A673 (cell line): ENCODE data around the gene CARD9. TPM values are rescaled to one million over a fixed set of nuclear protein-coding genes. Genes with fewer than 3 reads are reported as not detected.

Source experiments
- BruUV-seq: library from RNA; stranded (reverse); fragments of 400-500 nt; replicated peaks from 2 replicates; lab custom pipeline; 2021; lab: Mats Ljungman, UMichigan
- CTCF ChIA-PET: fragments of 300-600 bp; sonication (Branson Sonifier 250); formaldehyde crosslinking; loops from one replicate; lab custom pipeline; 2022; ENCODE audit warnings: antibody characterized with exemption; lab: Charles Lee
- POLR2A ChIA-PET: fragments of 300-600 bp; sonication (Branson Sonifier 250); formaldehyde crosslinking; loops from one replicate; lab custom pipeline; 2022; ENCODE audit warnings: antibody characterized with exemption; ENCODE audit not compliant: low non-redundant PET; lab: Charles Lee
- DNase-seq: peaks from one replicate; pipeline ENCODE4 v3.0.0-alpha.2; 2015; ENCODE audit warnings: low spot score
- H3K27ac ChIP-seq: fragments of 200-600 bp; sonication (generic); 2 replicates; pipeline ENCODE4 v1.5.1; 2016; ENCODE audit warnings: mixed run types, low read depth, mild to moderate bottlenecking, mixed read lengths, antibody characterized with exemption, low read length; ENCODE audit not compliant: poor library complexity, severe bottlenecking
- H3K27me3 ChIP-seq: fragments of 200-600 bp; sonication (generic); replicated peaks from 2 replicates; pipeline ENCODE4 v1.6.1; 2017; ENCODE audit warnings: mixed run types, low read depth, mild to moderate bottlenecking, mixed read lengths, antibody characterized with exemption, low read length; ENCODE audit not compliant: insufficient read depth, poor library complexity
- H3K36me3 ChIP-seq: fragments of 200-600 bp; sonication (generic); 2 replicates; pipeline ENCODE4 v1.6.1; 2016; ENCODE audit warnings: mixed run types, mild to moderate bottlenecking, mixed read lengths, antibody characterized with exemption, low read length; ENCODE audit not compliant: insufficient read depth, poor library complexity, severe bottlenecking
- H3K4me1 ChIP-seq: fragments of 200-600 bp; sonication (generic); 2 replicates; pipeline ENCODE4 v1.6.1; 2017; ENCODE audit warnings: mixed run types, mild to moderate bottlenecking, mixed read lengths, antibody characterized with exemption, low read length; ENCODE audit not compliant: insufficient read depth, poor library complexity, severe bottlenecking
- H3K4me3 ChIP-seq: fragments of 200-600 bp; sonication (generic); 2 replicates; pipeline ENCODE4 v1.5.1; 2016; ENCODE audit warnings: low read depth, mixed run types, mild to moderate bottlenecking, mixed read lengths, low read length; ENCODE audit not compliant: poor library complexity, severe bottlenecking
- H3K9me3 ChIP-seq: fragments of 200-600 bp; sonication (generic); 2 replicates; pipeline ENCODE4 v1.6.1; 2016; ENCODE audit warnings: mixed run types, low read depth, mild to moderate bottlenecking, mixed read lengths, antibody characterized with exemption, low read length; ENCODE audit not compliant: poor library complexity, severe bottlenecking
- EZH2 ChIP-seq: fragments of 200-600 bp; sonication (generic); IDR thresholded peaks from 2 replicates; pipeline ENCODE4 v1.6.1; 2017; ENCODE audit warnings: borderline replicate concordance, low read depth, mild to moderate bottlenecking, mixed read lengths, antibody characterized with exemption, low read length; ENCODE audit not compliant: poor library complexity, severe bottlenecking
- intact Hi-C: fragments of 100-400 bp; cut with micrococcal nuclease; formaldehyde crosslinking; loops from one replicate; pipeline ENCODE4 v1.10.0; 2022; ENCODE audit not compliant: unreplicated experiment
- total RNA-seq: library from RNA; stranded (reverse); gene quantifications from 2 replicates; pipeline ENCODE4 v1.2.3, GENCODE V29; 2021
- TF ChIP-seq, protein P1 (sequence below): fragments of 300-800, 200-600 bp; sonication (generic); conservative IDR thresholded peaks from 2 replicates; pipeline ENCODE4 v1.5.1; 2017; ENCODE audit warnings: low read depth, mild to moderate bottlenecking, antibody characterized with exemption, low read length, moderate library complexity, mixed read lengths

The CARD9 gene
- total RNA-seq, 1 experiment from 2014 or later: 5.4 TPM

DNA sequence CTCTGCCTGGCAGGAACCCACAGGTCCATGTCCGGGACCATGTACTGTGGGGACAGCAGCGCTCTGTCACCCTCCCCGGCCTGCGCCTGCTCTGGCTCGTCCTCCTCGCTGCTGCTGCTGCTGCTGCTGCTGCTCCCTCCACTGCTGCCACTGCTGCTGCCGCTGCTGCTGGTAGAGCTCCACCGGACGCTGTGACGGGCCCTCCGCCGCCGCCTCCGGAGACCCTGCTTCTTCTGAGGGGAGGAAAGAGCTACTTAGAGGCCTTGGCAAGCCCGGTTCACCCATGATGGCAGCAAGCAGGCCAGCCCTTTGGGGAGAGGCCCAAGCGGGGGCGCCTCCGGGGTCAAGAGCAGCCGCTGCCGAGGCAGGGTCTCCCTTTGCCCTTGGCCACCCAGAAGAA is 10.0 kb upstream of the CARD9 start:
- CTCF ChIA-PET: no interaction called here

DNA sequence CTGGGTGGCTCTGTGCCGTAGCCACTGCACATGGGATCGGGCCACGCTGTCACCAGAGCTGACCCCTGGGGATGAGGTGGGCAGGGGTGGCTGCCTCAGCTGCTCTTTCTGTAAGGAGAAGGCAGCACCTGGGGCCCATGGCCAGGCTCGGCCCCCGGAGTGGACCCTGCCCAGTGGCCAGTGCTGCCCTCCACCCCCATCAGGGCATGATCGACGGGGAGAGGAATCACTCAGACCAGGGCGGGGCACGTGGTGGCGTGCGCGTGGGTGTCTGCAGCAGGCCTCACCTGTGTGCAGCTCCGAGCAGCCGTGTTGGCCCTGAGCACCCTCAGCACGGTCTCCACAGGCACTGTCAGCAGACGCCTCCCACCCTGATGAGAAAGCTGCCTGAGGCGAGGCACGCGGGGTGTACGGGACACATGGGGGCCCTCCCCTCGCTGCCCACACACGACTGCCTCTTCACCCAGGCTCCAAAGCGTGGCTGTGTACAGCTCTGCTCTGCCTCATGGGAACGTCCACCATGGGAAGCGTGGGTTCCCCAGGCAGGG is 8.6 kb upstream of the CARD9 start:
- POLR2A ChIA-PET: no interaction called here
- no TSS peak for BruUV-seq
- H3K4me1 ChIP-seq: no peaks in the 10 kb centered on the region
- no peaks in the 10 kb centered on the region for H3K27me3 ChIP-seq
- no peaks in the 10 kb centered on the region for H3K9me3 ChIP-seq
- intact Hi-C loops: no loop called here
- no peak for DNase-seq
- H3K27ac ChIP-seq: no peak overlapping the region
- H3K36me3 ChIP-seq: peaks cover 61% of the 10 kb centered on the region
- CTCF ChIA-PET: no interaction called here
- TF ChIP-seq EZH2: no peak
- TF ChIP-seq, protein P1, sequence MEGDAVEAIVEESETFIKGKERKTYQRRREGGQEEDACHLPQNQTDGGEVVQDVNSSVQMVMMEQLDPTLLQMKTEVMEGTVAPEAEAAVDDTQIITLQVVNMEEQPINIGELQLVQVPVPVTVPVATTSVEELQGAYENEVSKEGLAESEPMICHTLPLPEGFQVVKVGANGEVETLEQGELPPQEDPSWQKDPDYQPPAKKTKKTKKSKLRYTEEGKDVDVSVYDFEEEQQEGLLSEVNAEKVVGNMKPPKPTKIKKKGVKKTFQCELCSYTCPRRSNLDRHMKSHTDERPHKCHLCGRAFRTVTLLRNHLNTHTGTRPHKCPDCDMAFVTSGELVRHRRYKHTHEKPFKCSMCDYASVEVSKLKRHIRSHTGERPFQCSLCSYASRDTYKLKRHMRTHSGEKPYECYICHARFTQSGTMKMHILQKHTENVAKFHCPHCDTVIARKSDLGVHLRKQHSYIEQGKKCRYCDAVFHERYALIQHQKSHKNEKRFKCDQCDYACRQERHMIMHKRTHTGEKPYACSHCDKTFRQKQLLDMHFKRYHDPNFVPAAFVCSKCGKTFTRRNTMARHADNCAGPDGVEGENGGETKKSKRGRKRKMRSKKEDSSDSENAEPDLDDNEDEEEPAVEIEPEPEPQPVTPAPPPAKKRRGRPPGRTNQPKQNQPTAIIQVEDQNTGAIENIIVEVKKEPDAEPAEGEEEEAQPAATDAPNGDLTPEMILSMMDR: no peak
- H3K4me3 ChIP-seq: no peak overlapping the region

More for the DNA sequence above, 10.0 kb upstream of the CARD9 start:
- intact Hi-C loops: no loop called here
- no peaks in the 10 kb centered on the region for H3K27me3 ChIP-seq
- no peak for DNase-seq
- POLR2A ChIA-PET: no interaction called here
- no peak for TF ChIP-seq EZH2
- TF ChIP-seq, protein P1: no peak
- no peaks in the 10 kb centered on the region for H3K4me1 ChIP-seq
- BruUV-seq: no TSS peak
- peaks cover 75% of the 10 kb centered on the region for H3K36me3 ChIP-seq
- no peaks in the 10 kb centered on the region for H3K9me3 ChIP-seq
- no peak overlapping the region for H3K4me3 ChIP-seq
- H3K27ac ChIP-seq: no peak overlapping the region

DNA sequence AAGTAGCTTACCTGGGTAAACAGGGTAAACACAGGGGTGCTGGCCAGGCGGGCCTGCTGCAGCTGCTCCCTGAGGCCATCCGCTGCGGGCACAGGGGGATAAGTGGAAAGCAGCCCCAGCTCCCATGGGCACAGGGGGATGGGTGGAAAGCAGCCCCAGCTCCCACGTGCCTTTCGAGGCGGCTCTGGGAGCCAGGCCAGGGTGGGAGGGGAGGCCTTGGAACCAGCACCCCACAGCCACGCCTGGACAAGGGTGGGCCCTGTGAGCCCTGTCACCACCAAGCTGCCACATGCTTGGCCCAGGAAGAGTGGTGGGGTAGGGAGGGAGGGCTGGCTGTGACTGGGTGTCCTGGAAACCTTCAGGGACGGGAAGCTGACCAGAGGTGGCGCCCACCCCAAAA is 7.8 kb upstream of the CARD9 start:
- CTCF ChIA-PET: no interaction called here

More for the DNA sequence above, 7.8 kb upstream of the CARD9 start:
- no peaks in the 10 kb centered on the region for H3K27me3 ChIP-seq
- TF ChIP-seq EZH2: no peak
- TF ChIP-seq, protein P1: no peak
- H3K9me3 ChIP-seq: no peaks in the 10 kb centered on the region
- H3K27ac ChIP-seq: no peak overlapping the region
- peaks cover 56% of the 10 kb centered on the region for H3K36me3 ChIP-seq
- intact Hi-C loops: no loop called here
- H3K4me3 ChIP-seq: no peak overlapping the region
- POLR2A ChIA-PET: no interaction called here
- DNase-seq: no peak
- BruUV-seq: no TSS peak
- H3K4me1 ChIP-seq: no peaks in the 10 kb centered on the region
